ENCODE data around the gene ANKLE2.
A peak's percentile ranks its signal among the peaks of the same experiment; 100 is the strongest.

Gene ANKLE2

DNA sequence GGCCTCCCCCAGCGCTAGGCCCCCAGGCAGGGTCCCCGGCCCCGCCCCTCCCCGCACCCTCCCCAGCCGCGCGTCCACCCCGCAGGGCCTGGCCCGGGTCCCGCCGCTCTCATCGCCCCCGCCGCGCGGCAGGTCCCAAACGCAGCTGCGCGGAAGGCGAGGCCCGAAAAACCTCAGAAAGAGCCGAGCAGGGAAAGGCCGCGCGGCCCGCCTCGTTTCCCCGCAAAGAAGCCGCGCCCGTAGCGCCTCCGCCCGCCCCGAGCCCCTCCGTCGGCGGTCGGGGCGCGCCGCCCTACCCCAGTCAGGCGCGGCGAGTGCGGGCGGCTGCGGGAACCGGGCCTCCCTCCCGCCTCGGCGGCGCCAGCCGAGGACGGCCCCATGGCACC is 74.8 kb downstream of the ANKLE2 start:
- DNase-seq: peak in 2 of 5 experiments; percentile 3 to 48

DNA sequence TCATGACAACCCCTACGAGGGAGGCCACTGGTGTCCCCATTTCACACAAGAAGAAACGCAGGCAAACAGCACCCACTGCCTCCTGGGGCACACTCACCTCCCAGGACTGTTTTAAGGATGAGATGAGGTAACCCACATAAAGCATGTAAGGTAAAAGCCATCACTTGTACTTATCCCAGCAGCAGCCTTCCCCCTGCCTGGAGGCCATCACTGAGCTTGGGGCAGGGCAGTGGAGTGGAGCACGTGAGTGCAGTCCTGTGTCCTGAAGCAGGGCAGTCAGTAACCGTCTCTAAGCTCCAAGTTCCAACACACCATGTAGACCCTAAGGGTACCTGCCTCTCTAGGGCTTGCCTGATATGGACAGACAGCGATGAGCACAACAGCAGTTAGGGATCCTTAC is 76.2 kb downstream of the ANKLE2 start:
- DNase-seq: no peak

- DNase-seq: no peak
These were observed 84.1 kb downstream of the ANKLE2 start for GRCh38 chr12:132677492-132677891.

DNA sequence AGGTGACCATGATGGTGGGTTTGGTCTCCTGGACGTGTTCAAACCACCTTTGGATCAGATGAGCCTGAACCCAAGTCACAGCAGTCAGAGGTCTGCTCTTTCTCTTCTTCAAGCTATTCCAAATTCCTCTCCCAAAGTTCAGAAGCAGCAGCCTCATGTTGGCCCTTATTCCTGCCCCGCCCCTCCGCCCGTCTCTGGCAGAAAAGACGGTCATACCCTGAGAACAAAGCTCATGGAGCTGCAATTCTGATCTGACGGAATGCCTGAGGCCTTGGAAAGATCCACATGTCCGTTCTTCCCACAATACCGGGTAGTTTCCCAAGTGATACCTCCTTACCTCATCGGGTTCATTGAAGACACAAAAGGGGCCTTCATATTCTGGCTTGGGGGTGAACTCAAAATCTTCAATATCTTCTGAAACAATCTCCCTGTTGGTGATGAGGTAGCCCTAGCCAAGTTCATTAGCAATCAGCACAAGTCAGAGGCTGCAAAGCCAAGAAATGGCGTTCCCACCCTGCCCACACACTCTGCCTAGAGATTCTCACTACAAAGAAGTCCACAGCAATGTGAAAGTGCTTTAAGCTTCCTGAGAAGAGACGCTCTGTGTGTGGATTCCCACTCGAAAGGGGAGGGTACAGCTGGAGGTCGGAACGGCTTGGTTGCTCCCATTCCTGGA is 85.7 kb downstream of the ANKLE2 start:
- DNase-seq: no peak
